ENCODE results near the gene SLBP.

The SLBP gene

DNA sequence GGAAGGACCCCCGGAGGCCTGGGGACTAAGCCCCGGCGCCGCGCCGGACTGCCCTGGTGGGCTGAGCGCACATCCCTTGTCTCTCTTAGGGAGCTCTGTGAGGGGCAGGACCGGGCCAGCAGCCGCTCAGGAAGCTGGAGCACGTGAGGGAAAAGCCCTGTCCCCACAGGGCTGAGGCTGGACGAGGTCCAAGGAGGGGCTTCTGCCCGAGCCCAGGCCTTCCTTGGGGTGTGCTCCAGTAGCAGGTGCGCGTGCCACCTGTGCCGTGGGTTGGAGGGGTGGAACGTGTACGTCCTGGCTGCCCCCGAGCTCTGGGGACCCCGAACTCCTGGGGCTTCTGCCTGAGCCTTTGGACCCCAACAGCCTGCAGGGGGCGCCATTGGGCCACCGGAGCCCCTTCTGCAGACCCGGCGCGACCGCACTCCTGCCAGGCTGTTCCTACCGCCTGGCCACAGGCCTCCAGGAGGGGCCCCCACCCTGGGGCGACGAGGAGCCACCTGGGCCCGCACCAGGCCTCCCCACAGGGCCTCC, 36.4 kb upstream of the SLBP start:
- peak; percentile 48 for DNase-seq

DNA sequence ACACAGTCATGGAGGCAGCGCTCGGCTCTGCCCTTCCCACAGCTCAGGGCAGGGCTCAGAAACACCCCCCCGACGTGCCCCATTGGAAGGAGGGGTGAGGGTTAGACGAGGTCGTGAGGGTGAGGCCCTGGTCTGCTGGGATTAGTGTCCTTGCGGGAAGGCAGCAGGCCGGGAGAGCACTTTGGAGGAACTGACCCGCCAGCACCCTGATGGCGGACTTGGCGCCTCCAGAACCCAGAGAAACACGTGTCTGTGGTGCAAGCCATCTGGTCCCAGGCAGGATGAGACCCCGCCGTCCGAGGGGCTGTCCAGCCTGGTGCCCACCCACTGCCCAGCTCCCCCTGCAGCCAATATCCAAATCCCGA, 35.5 kb upstream of the SLBP start:
- DNase-seq: no peak

DNA sequence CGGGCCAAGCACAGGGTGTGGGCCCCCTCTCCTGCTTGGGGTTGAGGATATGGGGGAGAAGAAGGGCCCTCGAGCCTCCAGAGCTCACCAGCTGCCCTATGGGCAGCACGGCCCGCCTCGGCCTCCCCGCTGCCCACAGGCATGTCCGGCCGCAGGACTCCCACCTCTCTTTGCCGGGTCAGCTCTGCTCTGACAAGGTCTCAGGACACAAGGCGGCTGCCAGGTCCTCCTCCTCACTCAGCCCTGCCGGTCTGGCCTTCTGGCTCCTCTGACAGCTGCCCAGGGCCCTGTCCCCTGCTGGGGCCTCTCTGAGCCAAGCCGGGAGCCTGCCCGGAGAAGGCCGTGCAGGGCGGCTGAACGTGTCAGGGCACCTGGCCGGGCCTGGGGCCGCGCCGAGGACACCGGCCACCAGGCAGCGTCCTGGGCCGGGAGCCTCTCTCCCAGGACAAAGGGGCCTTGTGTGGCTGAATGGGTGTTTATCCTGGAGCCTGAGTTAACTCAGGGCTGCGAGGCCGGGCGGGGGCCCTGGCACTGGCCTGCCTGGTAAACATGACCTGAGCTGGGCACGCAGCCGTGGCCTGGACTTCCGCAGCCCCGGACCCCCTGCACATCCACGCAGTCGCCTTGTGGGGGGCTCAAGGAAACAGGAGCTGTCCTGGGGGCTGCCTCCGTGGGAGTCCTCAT, 34.9 kb upstream of the SLBP start:
- DNase-seq: no peak

DNA sequence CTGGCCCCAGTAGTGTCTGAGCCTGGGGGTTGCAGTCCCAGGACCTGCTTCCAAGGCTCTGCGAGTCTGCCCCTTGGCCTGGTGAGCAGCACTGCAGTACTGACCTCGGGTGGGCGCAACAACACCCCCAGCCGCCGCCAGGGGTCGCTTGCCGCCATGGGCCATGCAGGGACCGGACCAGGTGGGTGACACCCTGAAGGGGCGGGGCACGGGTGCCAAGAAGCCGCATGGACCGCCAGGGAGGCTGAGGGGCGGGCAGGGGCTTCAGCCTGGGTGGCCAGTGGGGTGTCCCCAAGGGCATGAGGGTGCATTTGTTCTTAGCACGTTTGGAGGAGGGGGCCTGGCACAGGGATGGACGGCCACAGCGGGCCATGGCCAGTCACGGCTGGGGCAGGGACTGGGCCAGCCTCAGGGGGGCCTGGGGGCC, 34.2 kb upstream of the SLBP start:
- no peak for DNase-seq

DNA sequence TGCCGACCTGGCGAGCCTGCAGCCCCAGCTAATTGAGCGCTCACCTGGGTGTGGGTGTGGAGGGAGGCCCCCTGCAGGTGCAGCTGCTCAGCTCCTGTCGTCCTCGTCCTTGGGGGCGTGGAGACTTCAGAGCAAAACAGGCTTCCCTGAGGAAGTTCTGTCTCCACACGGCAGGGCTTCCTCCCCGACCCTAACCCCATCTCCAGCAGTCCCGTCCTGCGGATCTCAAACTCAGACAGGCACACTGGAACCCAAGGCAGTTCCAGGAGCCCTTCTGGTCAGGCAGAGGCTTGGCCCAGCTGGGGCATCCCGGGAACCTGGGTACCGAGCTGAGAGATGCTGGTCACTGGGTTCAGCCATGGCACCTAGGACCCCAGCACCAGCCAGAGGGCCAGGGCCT, 33.6 kb upstream of the SLBP start:
- no peak for DNase-seq

DNA sequence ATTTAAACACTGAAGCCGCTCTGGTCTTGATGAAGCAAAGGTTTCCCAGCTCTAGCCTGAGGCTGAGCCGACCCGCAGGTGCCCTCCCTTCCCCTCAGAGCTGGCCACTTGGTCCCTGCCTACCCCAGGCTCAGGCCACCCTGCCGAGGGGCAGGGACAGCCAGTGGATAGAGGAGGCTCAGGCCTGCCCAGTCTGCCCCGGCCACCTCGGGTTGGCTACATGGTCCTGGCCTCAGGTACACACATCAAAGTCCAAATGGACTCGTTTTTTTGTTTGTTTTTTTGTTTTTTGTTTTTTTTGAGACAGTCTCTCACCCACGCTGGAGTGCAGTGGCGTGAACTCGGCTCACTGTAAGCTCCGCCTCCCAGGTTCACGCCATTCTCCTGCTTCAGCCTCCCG, 33.0 kb upstream of the SLBP start:
- DNase-seq: no peak

DNA sequence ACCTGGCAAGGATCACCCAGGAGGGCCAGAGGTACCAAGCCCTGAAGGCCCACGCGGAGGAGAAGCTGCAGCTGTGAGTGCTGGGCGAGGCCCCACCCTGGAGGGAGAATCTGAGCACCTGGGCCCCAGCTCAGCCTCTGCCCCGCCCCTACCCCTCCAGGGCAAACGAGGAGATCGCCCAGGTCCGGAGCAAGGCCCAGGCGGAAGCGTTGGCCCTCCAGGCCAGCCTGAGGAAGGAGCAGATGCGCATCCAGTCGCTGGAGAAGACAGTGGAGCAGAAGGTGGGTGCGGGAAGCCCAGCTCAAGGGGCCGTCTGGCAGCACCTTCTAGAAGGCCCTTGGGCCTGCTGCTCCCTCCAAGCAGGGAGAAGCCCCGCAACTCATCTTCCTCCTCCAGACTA, 32.4 kb upstream of the SLBP start:
- DNase-seq: no peak

DNA sequence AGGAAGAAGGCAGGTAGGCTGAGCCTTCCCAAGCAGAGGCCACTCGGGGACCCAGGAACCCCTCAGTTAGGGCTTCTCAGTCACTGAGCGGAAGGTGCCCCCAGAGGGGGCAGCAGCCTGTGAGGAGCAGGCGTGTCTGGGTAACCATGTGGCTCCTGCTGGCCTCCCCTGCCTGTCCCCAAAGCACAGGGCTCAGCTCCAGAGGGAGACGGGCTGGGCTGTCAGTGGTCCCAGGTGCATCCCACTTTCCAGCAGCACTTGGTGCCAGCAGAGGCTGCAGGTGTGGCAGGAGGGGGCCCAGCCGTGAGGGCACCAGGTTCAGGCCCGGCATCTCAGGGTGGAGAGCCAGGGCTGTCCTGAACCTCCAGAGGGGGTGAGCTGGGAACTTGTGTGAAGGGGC, 31.9 kb upstream of the SLBP start:
- no peak for DNase-seq

DNA sequence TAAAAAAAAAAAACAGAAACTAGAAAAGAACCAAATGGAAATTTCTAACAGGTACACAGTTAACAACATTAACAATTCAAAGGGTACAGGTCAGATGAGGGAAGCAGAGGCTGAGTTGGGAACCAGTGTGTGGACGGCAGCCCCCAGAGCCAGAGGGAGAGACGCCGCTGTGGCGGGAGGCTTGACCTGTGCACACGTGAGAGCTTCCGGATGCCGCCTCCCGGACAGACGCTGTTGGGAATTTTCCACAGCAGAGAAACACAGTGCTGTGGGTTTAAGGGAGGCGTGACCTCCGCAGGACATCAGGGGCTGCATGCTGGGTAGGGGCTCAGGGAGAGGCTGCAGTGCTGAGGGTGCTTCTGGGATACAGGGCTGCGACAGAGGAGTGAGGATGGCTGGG, 31.4 kb upstream of the SLBP start:
- no peak for DNase-seq

DNA sequence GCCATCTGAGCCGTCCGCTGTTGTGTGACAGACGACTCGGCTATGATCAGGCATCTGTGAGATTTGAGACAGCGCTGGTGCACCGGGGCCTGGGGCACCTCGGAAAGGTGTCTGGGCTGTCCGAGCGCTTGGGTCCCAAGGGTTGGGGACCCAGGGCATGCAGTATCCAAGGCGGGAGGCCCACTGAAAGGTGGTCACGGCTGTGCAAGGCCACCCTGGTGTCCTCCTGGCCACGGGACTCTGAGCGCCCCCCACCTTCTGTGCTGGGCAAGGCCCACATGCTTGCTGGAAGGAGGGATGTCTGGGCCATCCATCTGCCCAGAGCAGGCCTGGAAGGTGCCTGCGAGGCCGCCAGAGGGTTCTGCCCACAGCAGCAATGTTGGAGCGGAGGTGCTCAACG, 29.1 kb upstream of the SLBP start:
- no peak for DNase-seq

DNA sequence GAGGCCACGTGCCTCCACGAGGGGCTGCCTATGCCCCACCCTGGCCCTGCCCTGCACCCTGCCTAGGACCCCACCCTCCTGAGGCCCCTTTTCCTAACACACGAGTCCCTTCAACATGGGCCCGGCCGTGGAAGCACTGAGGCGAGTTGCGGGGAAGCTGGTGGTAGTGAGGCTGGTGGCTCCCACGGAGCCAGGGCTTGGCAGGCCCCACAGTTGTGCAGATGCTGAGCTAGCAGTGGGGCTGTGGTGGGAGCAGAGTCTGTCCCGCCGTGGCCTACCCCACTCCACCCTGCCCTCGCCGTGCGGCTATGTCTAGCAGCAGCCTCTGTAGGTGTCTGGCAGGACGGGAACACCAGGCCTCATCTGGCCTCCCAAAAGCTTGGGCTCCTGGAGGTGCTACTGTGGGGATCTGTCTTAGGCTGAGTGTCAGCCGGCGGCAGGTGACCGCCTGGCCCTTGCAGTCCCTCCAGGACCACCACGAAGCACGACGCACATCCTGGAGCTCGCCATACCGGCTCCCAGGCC, 28.0 kb upstream of the SLBP start:
- no peak for DNase-seq

DNA sequence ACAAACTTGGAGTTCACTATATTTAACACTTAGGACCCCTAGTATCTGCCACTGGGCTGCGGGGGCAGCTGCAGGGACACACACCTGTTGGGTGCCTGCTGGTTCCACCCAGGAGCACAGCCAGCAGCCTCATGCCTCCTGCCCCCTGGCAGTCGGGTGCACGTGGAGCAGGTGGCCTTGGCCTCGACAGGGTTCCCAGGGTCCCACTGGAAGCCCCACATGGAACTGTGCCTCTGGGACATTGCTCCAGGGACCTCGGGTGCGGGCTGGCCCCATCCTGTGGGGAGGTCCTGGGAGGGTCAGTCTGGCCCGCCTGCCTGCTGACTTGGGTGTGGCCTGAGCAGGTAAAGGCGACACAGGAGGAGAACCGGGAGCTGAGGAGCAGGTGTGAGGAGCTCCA, 27.2 kb upstream of the SLBP start:
- no peak for DNase-seq

DNA sequence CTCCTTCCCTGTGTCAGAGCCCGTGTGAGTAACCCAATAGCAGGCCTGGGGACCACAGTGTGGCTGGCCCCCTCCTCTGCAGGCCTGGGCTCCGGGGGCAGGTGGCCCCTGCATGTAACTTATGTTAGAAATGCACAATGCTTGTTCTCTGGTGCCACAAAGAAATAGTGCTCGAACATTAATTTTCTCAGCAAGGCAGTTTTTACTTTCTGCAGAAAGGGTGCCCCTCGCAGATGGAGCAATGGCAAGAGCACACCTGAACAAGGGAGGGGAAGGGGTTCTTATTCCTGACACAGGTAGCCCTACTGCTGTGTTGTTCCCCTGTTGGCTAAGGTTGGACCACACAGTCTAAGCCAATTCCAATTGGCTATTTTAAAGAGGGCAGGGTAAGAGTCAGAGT, 26.3 kb upstream of the SLBP start:
- no peak for DNase-seq

DNA sequence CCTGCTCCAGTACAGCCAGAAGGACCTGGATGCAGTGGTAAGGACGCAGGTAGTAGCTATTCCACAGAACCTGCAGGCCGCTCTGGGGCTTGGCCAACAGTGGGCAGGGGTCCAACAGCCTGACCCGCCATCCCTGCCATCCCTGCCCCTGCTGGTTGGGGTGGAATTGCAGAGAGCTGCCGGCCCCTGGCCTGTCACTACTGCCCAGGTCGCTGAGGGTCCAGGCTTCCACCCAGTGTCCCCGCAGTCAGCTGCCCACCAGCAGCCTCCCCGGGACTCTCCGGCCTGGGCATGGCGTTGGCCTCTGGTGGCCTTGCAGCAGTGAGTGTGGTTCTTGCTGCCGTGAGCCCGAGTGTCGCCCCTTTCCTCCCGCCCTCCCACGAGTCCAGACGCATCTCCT, 25.5 kb upstream of the SLBP start:
- DNase-seq: no peak

DNA sequence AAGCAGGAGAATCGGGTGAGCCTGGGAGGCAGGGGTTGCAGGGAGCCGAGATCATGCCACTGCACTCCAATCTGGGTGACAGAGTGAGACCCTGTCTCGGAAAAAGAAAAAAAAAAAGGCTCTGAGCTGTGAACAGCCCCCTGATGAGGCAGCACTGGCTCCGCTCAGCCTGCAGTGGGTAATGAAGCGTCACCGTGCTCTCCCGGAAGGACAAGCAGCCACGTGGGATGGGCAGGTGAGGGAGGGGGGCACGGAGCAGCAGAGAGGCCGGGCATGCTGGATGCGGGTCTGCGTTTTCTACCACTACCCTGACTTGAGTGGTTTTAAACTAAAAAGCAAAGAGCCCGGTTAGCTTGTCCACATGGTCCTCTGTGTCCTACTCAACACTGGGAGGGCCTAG, 24.7 kb upstream of the SLBP start:
- no peak for DNase-seq

DNA sequence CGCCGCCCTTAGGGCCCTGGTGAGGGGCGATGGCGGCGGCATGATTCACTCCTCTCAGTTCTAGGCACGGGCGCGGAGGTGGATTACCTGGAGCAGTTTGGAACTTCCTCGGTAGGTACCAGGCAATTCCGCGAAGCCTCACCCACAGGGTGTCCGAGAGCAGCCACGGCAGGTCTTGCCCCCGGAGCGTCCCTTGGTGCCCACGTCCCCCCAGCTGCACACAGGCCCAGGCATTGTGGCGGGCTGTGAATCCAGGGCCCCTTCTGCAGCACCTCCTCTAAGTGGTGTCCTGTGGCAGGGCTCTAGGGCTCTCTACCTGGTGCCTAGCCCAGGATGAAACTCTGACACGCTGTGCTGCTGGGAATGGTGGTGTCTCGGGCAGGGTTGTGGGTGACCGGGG, 23.1 kb upstream of the SLBP start:
- no peak for DNase-seq

DNA sequence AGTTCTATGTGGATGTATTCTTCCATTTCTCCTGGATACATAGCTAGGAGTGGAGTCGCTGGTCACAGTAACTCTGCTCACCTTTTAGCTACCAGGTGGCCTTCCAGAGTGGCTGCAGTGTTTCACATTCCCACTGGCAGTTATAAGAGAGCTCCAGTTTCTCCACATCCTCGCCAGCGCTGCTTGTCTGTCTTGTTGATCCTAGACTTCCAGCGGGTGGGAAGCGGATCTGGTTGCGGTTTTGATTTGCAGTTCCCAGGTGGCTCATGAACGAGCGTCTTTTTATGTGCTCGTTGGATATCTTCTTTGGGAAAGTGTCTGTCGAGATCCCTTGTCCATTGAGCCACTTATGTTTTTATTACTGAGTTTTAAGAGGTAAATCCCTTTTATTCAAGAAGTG, 20.8 kb upstream of the SLBP start:
- no peak for DNase-seq

DNA sequence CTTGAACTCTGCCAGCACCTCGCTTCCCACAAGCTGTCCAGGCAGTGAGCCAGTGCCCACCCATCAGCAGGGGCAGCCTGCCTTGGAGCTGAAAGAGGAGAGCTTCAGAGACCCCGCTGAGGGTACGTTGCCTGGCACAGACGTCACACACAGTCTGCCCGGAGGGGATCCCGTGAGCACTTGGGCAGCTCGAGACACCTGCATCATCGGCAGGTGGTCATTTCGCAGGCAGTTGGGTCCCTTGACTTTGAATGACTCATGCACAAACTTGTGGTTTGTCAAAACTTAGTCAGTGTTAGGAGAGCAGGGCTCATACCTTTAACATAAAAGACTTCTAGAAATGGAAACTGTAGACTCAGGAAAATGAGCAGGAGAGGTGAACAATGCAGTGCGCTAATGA, 19.1 kb upstream of the SLBP start:
- DNase-seq: no peak

DNA sequence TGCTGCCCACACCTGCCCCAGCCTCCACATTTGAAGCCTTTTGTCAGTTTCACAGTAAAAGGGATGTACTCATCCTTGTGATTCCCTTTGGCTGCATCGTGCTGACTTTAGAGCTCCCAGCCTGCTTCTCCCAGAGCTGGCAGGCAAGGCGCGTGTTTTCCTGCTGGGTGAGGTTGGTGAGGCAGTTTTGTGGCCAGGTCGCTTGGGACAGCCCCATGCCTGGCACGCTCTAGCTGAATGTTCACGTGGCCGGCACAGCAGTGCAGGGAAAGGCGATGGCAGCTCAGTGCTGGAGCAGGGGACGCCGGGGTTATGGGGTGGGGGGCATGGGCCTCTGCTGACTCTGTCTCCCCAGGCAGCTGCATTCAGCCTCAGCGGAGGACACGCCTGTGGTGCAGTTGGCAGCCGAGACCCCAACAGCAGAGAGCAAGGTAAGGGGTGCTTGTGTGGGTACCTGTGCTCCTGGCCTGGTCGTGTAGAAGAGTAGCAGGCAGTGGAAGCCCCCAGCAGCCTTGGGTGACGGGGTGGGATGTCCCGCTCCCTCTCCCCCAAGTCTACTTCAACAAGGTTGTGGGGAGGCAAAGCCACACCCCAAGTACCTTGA, 18.5 kb upstream of the SLBP start:
- DNase-seq: no peak

DNA sequence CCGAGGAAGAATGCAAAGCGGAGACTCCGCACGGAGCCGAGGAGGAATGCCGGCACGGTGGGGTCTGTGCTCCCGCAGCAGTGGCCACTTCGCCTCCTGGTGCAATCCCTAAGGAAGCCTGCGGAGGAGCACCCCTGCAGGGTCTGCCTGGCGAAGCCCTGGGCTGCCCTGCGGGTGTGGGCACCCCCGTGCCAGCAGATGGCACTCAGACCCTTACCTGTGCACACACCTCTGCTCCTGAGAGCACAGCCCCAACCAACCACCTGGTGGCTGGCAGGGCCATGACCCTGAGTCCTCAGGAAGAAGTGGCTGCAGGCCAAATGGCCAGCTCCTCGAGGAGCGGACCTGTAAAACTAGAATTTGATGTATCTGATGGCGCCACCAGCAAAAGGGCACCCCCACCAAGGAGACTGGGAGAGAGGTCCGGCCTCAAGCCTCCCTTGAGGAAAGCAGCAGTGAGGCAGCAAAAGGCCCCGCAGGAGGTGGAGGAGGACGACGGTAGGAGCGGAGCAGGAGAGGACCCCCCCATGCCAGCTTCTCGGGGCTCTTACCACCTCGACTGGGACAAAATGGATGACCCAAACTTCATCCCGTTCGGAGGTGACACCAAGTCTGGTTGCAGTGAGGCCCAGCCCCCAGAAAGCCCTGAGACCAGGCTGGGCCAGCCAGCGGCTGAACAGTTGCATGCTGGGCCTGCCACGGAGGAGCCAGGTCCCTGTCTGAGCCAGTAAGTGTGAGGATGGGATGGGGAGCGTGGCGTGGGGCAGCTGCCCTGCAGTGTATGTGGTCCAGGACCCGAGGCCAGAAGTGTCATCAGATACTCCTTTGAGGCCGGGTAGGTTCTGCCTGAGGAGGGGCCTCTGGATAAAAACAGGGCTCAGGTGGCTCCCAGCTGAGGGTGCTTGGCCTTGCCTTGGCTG, 16.2 kb upstream of the SLBP start:
- DNase-seq: no peak

DNA sequence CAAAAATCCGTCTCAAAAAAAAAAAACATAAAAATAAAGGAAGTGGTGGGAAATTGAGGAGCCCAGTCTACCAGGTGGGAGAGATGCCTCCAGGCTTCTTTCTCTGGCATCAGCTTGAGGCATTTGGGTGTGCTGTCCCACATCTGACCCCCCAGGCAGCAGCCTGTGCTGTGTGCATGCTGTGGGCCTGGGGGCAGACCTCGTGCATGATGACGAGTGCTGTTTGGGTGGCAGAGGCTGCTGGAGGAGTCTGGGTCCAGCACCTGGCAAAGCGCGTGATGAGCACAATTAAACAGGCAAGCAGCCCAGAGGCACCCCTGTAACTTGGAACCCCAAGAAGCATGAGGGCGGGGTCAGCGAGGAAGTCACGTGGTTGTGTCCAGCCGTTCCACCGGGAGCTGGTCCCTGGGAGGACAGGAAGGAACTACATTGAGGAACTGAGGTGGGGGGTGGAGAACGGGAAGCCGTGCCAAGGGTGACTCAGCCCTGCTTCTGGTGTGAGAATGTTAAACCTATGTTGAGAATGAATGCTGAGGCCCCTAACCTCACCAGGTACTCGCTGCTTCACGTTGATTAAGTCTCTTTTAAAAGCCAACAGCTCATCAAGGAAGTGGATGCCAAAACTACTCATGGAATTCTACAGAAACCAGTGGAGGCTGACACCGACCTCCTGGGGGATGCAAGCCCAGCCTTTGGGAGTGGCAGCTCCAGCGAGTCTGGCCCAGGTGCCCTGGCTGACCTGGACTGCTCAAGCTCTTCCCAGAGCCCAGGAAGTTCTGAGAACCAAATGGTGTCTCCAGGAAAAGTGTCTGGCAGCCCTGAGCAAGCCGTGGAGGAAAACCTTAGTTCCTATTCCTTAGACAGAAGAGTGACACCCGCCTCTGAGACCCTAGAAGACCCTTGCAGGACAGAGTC, 15.3 kb upstream of the SLBP start:
- DNase-seq: no peak

DNA sequence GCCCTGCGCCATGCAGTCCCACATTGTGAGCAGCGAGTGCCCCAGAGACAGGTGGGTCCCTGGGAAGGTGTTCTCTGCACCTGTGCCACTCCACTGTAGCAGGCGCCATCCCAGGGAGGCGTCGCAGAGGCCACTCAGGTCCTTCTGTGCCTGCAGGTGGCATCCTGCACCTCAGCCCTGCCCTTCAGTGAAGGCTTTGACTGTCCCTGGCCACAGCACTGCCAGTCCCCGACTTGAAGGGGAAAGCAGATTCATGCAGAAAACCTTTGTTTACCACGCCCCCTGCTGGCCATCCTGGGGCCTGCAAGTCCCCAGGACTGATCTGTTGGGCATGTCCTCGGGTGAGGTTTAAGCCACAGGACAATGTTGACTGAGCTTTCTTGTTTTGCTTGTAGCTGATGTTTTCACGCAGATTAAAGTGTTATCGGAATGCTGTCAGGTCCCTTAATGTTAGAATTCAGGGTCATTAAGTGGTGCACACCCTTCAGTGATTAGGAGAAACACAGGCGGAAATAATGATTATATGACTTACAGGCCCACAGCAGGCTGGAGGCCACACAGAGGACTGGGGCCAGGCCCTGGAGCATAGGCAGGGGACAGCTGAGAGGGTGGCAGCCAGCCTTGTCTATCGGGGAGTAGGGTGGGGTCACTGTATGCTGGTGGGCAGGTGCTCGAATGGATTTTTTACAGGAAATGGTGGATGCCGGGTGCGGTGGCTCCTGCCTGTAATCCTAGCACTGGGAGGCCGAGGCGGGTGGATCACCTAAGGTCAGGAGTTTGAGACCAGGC, 14.2 kb upstream of the SLBP start:
- DNase-seq: peak; percentile 22

All from NCI-H2171 (cell line).